GM23338 (cell line): Measurements from ENCODE around the gene ZNF518B. TPM values are rescaled to one million over a fixed set of nuclear protein-coding genes. Genes with fewer than 3 reads are reported as not detected.

Experiments used
- ATAC-seq: fragments of 200-7000 bp; cut with Tn5 transposase; 3 replicates; pipeline ENCODE4 v1.9.1; 2020
- DNase-seq: peaks from one replicate; pipeline ENCODE4 v3.0.0-alpha.2; 2015; ENCODE audit warnings: low spot score
- H2AFZ ChIP-seq: fragments of 200-600 bp; sonication (generic); 2 replicates; pipeline ENCODE4 v1.8.0; 2016; ENCODE audit warnings: antibody characterized with exemption, mild to moderate bottlenecking, moderate library complexity
- H3F3A ChIP-seq: fragments of 200-600 bp; sonication (generic); replicated peaks from 2 replicates; pipeline ENCODE4 v1.8.0; 2017; ENCODE audit warnings: antibody characterized with exemption, mixed run types, low read depth
- H3K27ac ChIP-seq: fragments of 200-600 bp; sonication (generic); 2 replicates; pipeline ENCODE4 v1.6.1; 2016; ENCODE audit warnings: low read depth
- H3K27me3 ChIP-seq: fragments of 200-600 bp; sonication (generic); 2 replicates; pipeline ENCODE4 v1.8.0; 2016; ENCODE audit warnings: mild to moderate bottlenecking, mixed run types, moderate library complexity; ENCODE audit not compliant: insufficient read depth
- H3K36me3 ChIP-seq: fragments of 200-600 bp; sonication (generic); 2 replicates; pipeline ENCODE4 v1.8.0; 2016; ENCODE audit warnings: mild to moderate bottlenecking; ENCODE audit not compliant: insufficient read depth
- H3K4me1 ChIP-seq: fragments of 200-600 bp; sonication (generic); 2 replicates; pipeline ENCODE4 v1.8.0; 2016; ENCODE audit warnings: mild to moderate bottlenecking, moderate library complexity; ENCODE audit not compliant: insufficient read depth
- H3K4me2 ChIP-seq: fragments of 200-600 bp; sonication (generic); 2 replicates; pipeline ENCODE4 v1.7.1; 2017; ENCODE audit warnings: mixed run types
- H3K4me3 ChIP-seq: fragments of 200-600 bp; sonication (generic); 2 replicates; pipeline ENCODE4 v1.6.1; 2016; ENCODE audit warnings: mixed run types
- H3K79me2 ChIP-seq: fragments of 200-600 bp; sonication (generic); replicated peaks from 2 replicates; pipeline ENCODE4 v1.8.0; 2017; ENCODE audit warnings: mild to moderate bottlenecking; ENCODE audit not compliant: insufficient read depth
- H3K9me2 ChIP-seq: fragments of 200-600 bp; sonication (generic); 2 replicates; pipeline ENCODE4 v1.8.0; 2017; ENCODE audit not compliant: insufficient read depth
- H4K20me1 ChIP-seq: fragments of 200-600 bp; sonication (generic); replicated peaks from 2 replicates; pipeline ENCODE4 v1.8.0; 2017; ENCODE audit warnings: mild to moderate bottlenecking; ENCODE audit not compliant: insufficient read depth
- H3K27ac Mint-ChIP-seq: 2 replicates; pipeline ENCODE4 v1.8.0; 2020; ENCODE audit warnings: inconsistent platforms, mild to moderate bottlenecking, moderate library complexity, mixed read lengths
- H3K27me3 Mint-ChIP-seq: 3 replicates; pipeline ENCODE4 v1.8.0; 2022; ENCODE audit warnings: low read depth, mild to moderate bottlenecking, moderate library complexity, mixed read lengths, inconsistent platforms; ENCODE audit not compliant: insufficient read depth, poor library complexity
- H3K36me3 Mint-ChIP-seq: 3 replicates; pipeline ENCODE4 v1.8.0; 2021; ENCODE audit warnings: low read depth, mild to moderate bottlenecking, inconsistent platforms, moderate library complexity, mixed read lengths
- H3K4me1 Mint-ChIP-seq: 3 replicates; pipeline ENCODE4 v1.8.0; 2020; ENCODE audit warnings: mild to moderate bottlenecking, inconsistent platforms, mixed read lengths
- H3K4me3 Mint-ChIP-seq: 3 replicates; pipeline ENCODE4 v1.8.0; 2021; ENCODE audit warnings: moderate library complexity, mild to moderate bottlenecking, inconsistent platforms, mixed read lengths
- H3K9me3 Mint-ChIP-seq: 3 replicates; pipeline ENCODE4 v1.8.0; 2020; ENCODE audit warnings: moderate library complexity, mild to moderate bottlenecking, inconsistent platforms, mixed read lengths
- CREB1 ChIP-seq: fragments of 250-450 bp; sonication (Bioruptor Pico); IDR thresholded peaks from 2 replicates; pipeline ENCODE4 v1.5.0; 2020; ENCODE audit warnings: low read depth, mild to moderate bottlenecking, moderate library complexity
- EZH2 ChIP-seq: fragments of 200-600 bp; sonication (generic); IDR thresholded peaks from one replicate; pipeline ENCODE4 v1.8.0; 2017; ENCODE audit warnings: antibody characterized with exemption, mild to moderate bottlenecking, low read depth; ENCODE audit not compliant: unreplicated experiment
- EZH2phosphoT487 ChIP-seq: fragments of 200-600 bp; sonication (generic); IDR thresholded peaks from one replicate; pipeline ENCODE4 v1.8.1; 2018; ENCODE audit warnings: antibody characterized with exemption; ENCODE audit not compliant: unreplicated experiment
- JUNB ChIP-seq: IDR thresholded peaks from one replicate; pipeline ENCODE4 v1.6.1; 2016; ENCODE audit warnings: antibody characterized with exemption; ENCODE audit not compliant: unreplicated experiment
- POLR2AphosphoS5 ChIP-seq: IDR thresholded peaks from 2 replicates; pipeline ENCODE4 v1.6.1; 2016; ENCODE audit warnings: antibody characterized with exemption, low read depth
- STAT1 ChIP-seq: IDR thresholded peaks from one replicate; pipeline ENCODE4 v1.6.1; 2016; ENCODE audit warnings: antibody characterized with exemption; ENCODE audit not compliant: unreplicated experiment
- ZNF114 ChIP-seq: fragments of 250-450 bp; sonication (Bioruptor Pico); IDR thresholded peaks from 2 replicates; pipeline ENCODE4 v1.5.0; 2020; ENCODE audit warnings: mild to moderate bottlenecking, moderate library complexity
- ZNF331 ChIP-seq: fragments of 250-450 bp; sonication (Bioruptor Pico); IDR thresholded peaks from 2 replicates; pipeline ENCODE4 v1.5.0; 2020; ENCODE audit warnings: low read depth, mild to moderate bottlenecking, moderate library complexity
- ZNF462 ChIP-seq: fragments of 250-450 bp; sonication (Bioruptor Pico); IDR thresholded peaks from 2 replicates; pipeline ENCODE4 v1.5.0; 2020; ENCODE audit warnings: mild to moderate bottlenecking, moderate library complexity
- polyA plus RNA-seq: library from polyadenylated mRNA; unstranded; fragments of >200 nt; fragmentation: Nextera tagmentation; extraction: Ambion mirVana; gene quantifications from 2 replicates; pipeline ENCODE4 v1.2.1, GENCODE V29; 2016
- total RNA-seq: library from RNA; depleted of rRNA; stranded (reverse); fragments of >200 nt; shearing (Covaris generic); gene quantifications from 2 replicates; pipeline ENCODE4 v1.2.3, GENCODE V29; 2014
- TF ChIP-seq, protein P1 (sequence below): IDR thresholded peaks from one replicate; pipeline ENCODE4 v1.6.1; 2018; ENCODE audit warnings: antibody characterized with exemption; ENCODE audit not compliant: unreplicated experiment

ZNF518B gene
- total and polyA plus RNA-seq, 2 experiments from 2014 or later = 2.9 to 10.8 TPM

DNA sequence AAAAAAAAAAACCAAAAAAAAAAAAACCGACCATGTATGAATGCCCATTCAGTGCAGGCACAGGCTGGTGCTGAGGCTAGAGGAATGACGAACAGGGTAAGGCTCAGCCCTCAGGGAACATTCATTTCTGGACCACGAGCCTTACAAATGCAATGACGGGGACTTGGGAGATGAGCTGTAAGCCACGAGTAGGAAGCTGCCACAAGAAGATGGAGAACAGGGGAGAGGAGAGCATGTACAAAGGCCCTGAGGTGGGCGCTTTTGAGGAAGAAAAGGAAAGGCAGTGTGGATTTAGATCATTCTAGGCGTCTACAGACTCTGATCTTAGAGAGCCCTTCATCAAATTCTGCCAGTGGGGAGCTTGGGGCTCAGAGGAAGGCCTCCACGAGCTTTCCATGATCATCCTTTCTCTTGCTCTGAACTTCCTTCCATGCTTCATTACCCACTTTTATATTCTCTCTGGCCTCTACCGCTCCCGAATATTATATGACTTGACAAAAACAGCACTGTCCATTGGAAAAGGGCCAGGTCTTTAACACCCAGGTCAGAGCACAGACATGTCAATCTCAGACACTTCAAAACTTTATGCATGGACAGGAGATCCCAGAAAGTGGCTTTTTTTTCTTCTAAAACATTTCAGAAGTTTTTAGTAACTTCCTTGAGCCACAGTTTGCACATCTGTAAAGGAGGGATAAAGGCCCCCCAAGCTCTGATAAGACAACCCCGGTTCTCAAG, 3.3 kb upstream of the ZNF518B start:
- peaks cover 17% of the 10 kb centered on the region for H3K4me1 ChIP-seq
- no peaks in the 10 kb centered on the region for H3K79me2 ChIP-seq
- H3K9me3 Mint-ChIP-seq = no peaks in the 10 kb centered on the region; the same call in 2 of the 3 replicates
- no peaks in the 10 kb centered on the region for H3F3A ChIP-seq
- H3K27ac Mint-ChIP-seq = no peak overlapping the region
- no peak for ATAC-seq
- no peak overlapping the region for H3K27ac ChIP-seq
- peak overlapping the region; percentile 69; the same call in 1 of the 2 replicates for H2AFZ ChIP-seq
- DNase-seq = no peak
- H3K27me3 ChIP-seq = peaks cover 92% of the 10 kb centered on the region
- no peaks in the 10 kb centered on the region for H3K9me2 ChIP-seq
- peak overlapping the region; percentile 81 for H3K4me3 ChIP-seq
- peaks cover 17% of the 10 kb centered on the region for H4K20me1 ChIP-seq
- peaks cover 23% of the 10 kb centered on the region for H3K4me1 Mint-ChIP-seq
- H3K36me3 Mint-ChIP-seq = no peaks in the 10 kb centered on the region; the same call in 2 of the 3 replicates
- H3K36me3 ChIP-seq = no peaks in the 10 kb centered on the region
- peak overlapping the region; percentile 96 for H3K4me2 ChIP-seq
- peaks cover 77% of the 10 kb centered on the region for H3K27me3 Mint-ChIP-seq
- no peak overlapping the region for H3K4me3 Mint-ChIP-seq
- TF ChIP-seq ZNF462 (CRISPR knock-in tag) (no peak), ZNF331 (CRISPR knock-in tag) (no peak), CREB1 (no peak), EZH2phosphoT487 (no peak), ZNF114 (no peak), JUNB (no peak), EZH2 (no peak), STAT1 (no peak), POLR2AphosphoS5 (no peak)
- TF ChIP-seq, protein P1, sequence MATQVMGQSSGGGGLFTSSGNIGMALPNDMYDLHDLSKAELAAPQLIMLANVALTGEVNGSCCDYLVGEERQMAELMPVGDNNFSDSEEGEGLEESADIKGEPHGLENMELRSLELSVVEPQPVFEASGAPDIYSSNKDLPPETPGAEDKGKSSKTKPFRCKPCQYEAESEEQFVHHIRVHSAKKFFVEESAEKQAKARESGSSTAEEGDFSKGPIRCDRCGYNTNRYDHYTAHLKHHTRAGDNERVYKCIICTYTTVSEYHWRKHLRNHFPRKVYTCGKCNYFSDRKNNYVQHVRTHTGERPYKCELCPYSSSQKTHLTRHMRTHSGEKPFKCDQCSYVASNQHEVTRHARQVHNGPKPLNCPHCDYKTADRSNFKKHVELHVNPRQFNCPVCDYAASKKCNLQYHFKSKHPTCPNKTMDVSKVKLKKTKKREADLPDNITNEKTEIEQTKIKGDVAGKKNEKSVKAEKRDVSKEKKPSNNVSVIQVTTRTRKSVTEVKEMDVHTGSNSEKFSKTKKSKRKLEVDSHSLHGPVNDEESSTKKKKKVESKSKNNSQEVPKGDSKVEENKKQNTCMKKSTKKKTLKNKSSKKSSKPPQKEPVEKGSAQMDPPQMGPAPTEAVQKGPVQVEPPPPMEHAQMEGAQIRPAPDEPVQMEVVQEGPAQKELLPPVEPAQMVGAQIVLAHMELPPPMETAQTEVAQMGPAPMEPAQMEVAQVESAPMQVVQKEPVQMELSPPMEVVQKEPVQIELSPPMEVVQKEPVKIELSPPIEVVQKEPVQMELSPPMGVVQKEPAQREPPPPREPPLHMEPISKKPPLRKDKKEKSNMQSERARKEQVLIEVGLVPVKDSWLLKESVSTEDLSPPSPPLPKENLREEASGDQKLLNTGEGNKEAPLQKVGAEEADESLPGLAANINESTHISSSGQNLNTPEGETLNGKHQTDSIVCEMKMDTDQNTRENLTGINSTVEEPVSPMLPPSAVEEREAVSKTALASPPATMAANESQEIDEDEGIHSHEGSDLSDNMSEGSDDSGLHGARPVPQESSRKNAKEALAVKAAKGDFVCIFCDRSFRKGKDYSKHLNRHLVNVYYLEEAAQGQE = no peak
